Ovary (tissue), 9 donors: Measurements from ENCODE around the gene ARHGAP23. TPM values are rescaled to one million over a fixed set of nuclear protein-coding genes. Genes with fewer than 3 reads are reported as not detected.

Experiments
- DNase-seq, 5 donors: peaks; one replicate each; pipeline ENCODE4 v3.0.0-alpha.2; 2019 to 2020
- H3K27ac ChIP-seq, 2 donors: fragments of 200-600 bp; one replicate each; pipeline versions ENCODE4 v1.5.1 to v1.8.0; 2019 to 2022
- H3K27me3 ChIP-seq: fragments of 200-600 bp; one replicate; pipeline ENCODE4 v1.8.0; 2022
- H3K36me3 ChIP-seq: fragments of 200-600 bp; sonication (generic); one replicate; pipeline ENCODE4 v1.5.1; 2019
- H3K4me1 ChIP-seq: one replicate; pipeline ENCODE4 v1.8.1; 2013; ENCODE audit warnings: mild to moderate bottlenecking, moderate library complexity; ENCODE audit not compliant: insufficient read depth
- H3K4me3 ChIP-seq: fragments of 200-600 bp; sonication (generic); one replicate; pipeline ENCODE4 v1.5.1; 2017
- H3K9me3 ChIP-seq, 2 donors: fragments of 200-600 bp in 1 of 2; sonication (generic) in 1 of 2; one replicate each; pipeline versions ENCODE4 v1.5.1 to v1.8.1; 2013 to 2019; ENCODE audit warnings: mild to moderate bottlenecking in 1 of 2, moderate library complexity in 1 of 2
- EP300 ChIP-seq: sonication (generic); formaldehyde crosslinking; IDR thresholded peaks from one replicate; pipeline ENCODE4 v1.6.1; 2017; ENCODE audit warnings: antibody characterized with exemption
- POLR2A ChIP-seq: fragments of 450-650 bp; IDR thresholded peaks from one replicate; pipeline ENCODE4 v1.6.1; 2017; ENCODE audit warnings: antibody characterized with exemption, mild to moderate bottlenecking, moderate library complexity
- WGBS, 3 donors: extraction: QIAGEN DNeasy Blood & Tissue Kit in 1 of 3; methylation state at CpG; one replicate each; pipeline versions ENCODE4 v1.1.5 to v1.1.7; 2013 to 2017; 5-methylcytosine and 5-hydroxymethylcytosine counted together
- intact Hi-C, 4 donors: fragments of 100-400 bp; cut with DNase I; formaldehyde crosslinking; loops; one replicate each; pipeline versions ENCODE4 v1.11.0 to v1.15.1; 2022 to 2023
- polyA plus RNA-seq, 2 donors: library from polyadenylated mRNA; stranded (reverse); fragments of 200-250 nt in 1 of 2; fragments of 350-450 nt in 1 of 2; fragmentation: Illumina TruSeq in 1 of 2; extraction: RNeasy Lipid Tissue Mini Kit (QIAGEN cat#74804) in 1 of 2; gene quantifications; one replicate each; pipeline ENCODE4 v1.2.3, GENCODE V29; 2013 to 2014
- total RNA-seq, 7 donors: library from RNA; depleted of rRNA in 2 of 7; stranded (reverse); fragments of >200 nt in 2 of 7; fragmentation: NEBNext Ultra II Directional in 3 of 7; extraction: Animal tissue kit (Norgen Biotek cat#: 25700) in 3 of 7; gene quantifications; one replicate each; pipeline versions ENCODE4 v1.1.0 to v1.2.4, GENCODE V29; 2016 to 2023
- TF ChIP-seq, protein P1 (sequence below), 3 donors: fragments of 450-650 bp in 2 of 3; fragments of 200-600 bp in 1 of 3; IDR thresholded peaks; one replicate each; pipeline versions ENCODE4 v1.5.1 to v1.8.0; 2016 to 2022; ENCODE audit warnings: antibody characterized with exemption in 3 of 3, mild to moderate bottlenecking in 1 of 3
- donor health status: DM: no; HTN: no; CAD: no; lungs with moderate emphysema.
- donor health status: DM: no; HTN: no; CAD: no.
- donor health status: Bipolar disorder and iron deficiency.
- donor health status: DM: yes; HTN: yes; CAD: no.
- donor health status: DM: no; HTN: no; CAD: no.
- donor health status: DM: yes; HTN: yes; CAD: no.

Gene ARHGAP23
- total and polyA plus RNA-seq, 9 donors: 13.7 to 76.4 (median 45.3) TPM

DNA sequence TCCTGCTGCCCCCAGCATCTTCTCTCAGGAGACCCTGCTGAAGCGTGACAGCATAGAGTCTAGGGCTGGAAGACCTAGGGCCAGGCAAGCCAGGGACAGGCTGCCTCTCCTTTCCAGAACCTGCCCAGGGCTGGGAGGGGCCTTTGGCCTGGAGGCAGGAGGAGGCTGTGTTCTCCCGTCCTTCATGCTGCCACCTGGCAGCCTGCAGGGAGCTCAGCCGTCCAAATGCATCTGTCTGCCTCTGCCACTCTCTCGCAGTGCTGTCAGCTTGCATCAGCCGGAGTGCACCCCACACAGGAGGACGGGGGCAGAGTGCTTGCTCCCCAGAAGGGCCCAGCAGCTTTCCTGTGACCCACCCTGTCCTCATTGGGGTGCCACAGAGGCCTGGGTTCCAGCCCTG lies 31.3 kb downstream of the ARHGAP23 start:
- TF ChIP-seq EP300: no peak
- no peak for TF ChIP-seq POLR2A
- TF ChIP-seq, protein P1, sequence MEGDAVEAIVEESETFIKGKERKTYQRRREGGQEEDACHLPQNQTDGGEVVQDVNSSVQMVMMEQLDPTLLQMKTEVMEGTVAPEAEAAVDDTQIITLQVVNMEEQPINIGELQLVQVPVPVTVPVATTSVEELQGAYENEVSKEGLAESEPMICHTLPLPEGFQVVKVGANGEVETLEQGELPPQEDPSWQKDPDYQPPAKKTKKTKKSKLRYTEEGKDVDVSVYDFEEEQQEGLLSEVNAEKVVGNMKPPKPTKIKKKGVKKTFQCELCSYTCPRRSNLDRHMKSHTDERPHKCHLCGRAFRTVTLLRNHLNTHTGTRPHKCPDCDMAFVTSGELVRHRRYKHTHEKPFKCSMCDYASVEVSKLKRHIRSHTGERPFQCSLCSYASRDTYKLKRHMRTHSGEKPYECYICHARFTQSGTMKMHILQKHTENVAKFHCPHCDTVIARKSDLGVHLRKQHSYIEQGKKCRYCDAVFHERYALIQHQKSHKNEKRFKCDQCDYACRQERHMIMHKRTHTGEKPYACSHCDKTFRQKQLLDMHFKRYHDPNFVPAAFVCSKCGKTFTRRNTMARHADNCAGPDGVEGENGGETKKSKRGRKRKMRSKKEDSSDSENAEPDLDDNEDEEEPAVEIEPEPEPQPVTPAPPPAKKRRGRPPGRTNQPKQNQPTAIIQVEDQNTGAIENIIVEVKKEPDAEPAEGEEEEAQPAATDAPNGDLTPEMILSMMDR (IDR thresholded peaks at IDR 0.05): no peak
- H3K27me3 ChIP-seq: no peaks in the 10 kb centered on the region
- WGBS, 3 donors: 66 to 77% (median 68%) methylated on average over 6 of the region's 6 CpGs
- H3K4me1 ChIP-seq: peaks cover 7% of the 10 kb centered on the region
- intact Hi-C loops: no loop called here
- peak in 1 of 5 donors; percentile 13 for DNase-seq
- H3K4me3 ChIP-seq: no peak overlapping the region
- H3K36me3 ChIP-seq: no peaks in the 10 kb centered on the region
- no peak overlapping the region for H3K27ac ChIP-seq
- H3K9me3 ChIP-seq: no peaks in the 10 kb centered on the region

DNA sequence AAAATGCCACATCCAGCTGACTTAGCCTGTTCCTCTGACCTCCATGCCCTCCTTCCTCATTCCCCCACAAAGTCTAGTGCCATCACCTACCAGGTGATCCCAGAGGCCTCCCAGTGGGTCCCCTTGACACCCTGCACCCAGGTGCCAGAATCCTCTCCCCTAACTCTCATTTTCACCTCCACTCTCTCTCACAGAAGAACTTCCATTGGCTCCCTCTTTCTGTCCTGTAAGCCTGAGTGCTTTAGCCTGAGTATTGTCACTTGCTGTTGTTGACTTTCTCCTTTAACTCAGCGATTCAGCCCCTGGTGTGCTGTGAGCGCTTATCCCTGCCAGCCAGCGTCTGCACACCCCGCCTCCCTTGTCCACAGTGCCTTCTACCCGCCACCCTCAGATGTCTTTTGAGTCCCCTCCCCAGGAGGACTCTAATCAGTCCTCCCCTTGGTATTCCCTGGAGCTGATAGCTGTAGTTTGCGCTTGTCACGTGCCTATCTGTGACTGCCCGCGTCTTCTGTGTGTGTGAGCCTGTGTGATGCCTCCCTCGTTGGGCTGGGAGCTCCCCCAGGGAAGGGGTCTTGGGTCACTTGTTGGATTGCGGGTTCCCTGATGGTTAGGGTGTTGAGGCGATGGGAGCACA lies 31.9 kb downstream of the ARHGAP23 start:
- Histone ChIP-seq H3K27me3 (no peaks in the 10 kb centered on the region), H3K36me3 (no peaks in the 10 kb centered on the region), H3K4me1 (peaks cover 4% of the 10 kb centered on the region), H3K27ac (no peak overlapping the region), H3K9me3 (no peaks in the 10 kb centered on the region), H3K4me3 (no peak overlapping the region)
- 81 to 86% (median 83%) methylated on average over 12 of the region's 12 CpGs for WGBS, 3 donors
- TF ChIP-seq POLR2A (no peak), EP300 (no peak)
- TF ChIP-seq, protein P1 (IDR thresholded peaks at IDR 0.05): no peak
- DNase-seq: no peak
- intact Hi-C loops: no loop called here

DNA sequence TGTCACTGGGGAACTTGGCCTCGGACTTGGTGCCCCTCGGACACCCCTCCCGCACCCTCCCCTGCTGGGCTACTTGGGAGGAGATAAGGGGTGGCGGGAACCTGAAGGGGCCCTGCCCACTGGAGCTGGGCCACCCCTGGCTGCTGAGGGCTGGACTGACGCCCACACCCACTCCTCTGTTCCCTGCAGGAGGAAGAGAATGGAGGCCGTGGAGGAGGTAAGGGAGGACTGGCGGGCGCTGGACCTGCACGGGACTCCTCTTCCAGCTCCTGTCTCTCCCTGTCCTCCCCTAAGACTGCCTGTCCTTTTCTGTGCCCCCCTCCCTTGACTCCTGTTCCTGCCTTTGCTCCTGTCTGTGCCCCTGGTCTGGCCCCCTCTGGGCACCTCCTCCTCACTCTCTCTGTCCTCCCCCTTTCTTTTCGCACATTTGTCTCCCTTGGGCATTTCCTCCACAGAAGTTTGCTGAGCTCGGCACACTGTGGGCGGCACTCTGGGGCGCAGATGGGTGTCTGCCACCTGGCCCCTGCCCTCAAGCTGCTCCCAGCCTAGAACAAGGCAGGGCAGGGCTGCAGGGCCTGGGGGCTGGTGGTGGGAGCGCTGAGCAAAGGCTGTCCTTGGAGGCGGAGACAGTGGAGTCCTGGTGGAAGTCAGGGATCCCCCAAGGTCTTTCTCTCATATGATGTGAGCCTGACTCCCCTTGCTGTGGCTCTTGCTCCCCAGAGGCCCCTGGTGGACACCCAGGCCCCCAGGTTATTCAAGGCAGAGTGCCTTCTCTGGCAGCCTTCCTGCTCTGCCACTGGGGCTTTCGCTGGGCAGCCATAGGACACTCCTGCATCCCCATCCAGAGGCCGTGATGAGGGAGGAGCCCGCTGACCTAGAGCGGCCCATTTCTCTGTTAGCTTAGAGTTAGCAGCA lies 32.7 kb downstream of the ARHGAP23 start:
- no peak overlapping the region for H3K27ac ChIP-seq
- TF ChIP-seq, protein P1 (IDR thresholded peaks at IDR 0.05): no peak
- TF ChIP-seq POLR2A: no peak
- no peak for TF ChIP-seq EP300
- no peak overlapping the region for H3K4me3 ChIP-seq
- WGBS, 3 donors: 78 to 88% (median 87%) methylated on average over 19 of the region's 19 CpGs
- no peaks in the 10 kb centered on the region for H3K27me3 ChIP-seq
- no peaks in the 10 kb centered on the region for H3K9me3 ChIP-seq
- DNase-seq: peak in 1 of 5 donors; percentile 27
- intact Hi-C loops: no loop called here
- H3K36me3 ChIP-seq: no peaks in the 10 kb centered on the region
- peaks cover 10% of the 10 kb centered on the region for H3K4me1 ChIP-seq

DNA sequence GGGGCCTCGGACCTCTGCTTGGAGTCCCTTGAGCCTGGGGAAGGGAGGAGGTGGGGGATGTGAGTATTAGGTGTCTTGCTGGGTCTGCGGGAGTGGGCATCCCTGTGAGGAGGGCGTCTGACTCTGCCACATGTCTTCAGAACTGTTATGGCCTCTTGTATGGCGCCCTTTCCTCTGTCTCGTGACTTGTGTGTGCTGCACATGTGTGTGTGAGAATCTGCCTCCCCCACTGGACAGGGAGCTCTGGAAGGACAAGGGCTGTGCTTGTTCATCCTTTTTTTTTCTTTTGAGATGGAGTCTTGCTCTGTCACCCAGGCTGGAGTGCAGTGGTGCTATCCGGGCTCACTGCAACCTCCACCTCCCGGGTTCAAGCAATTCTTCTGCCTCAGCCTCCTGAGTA lies 33.4 kb downstream of the ARHGAP23 start:
- peaks cover 13% of the 10 kb centered on the region for H3K4me1 ChIP-seq
- H3K4me3 ChIP-seq: no peak overlapping the region
- H3K9me3 ChIP-seq: no peaks in the 10 kb centered on the region
- intact Hi-C loops: no loop called here
- no peaks in the 10 kb centered on the region for H3K36me3 ChIP-seq
- no peak overlapping the region for H3K27ac ChIP-seq
- peak in 1 of 5 donors; percentile 20 for DNase-seq
- no peak for TF ChIP-seq EP300
- no peak for TF ChIP-seq POLR2A
- TF ChIP-seq, protein P1 (IDR thresholded peaks at IDR 0.05): no peak
- no peaks in the 10 kb centered on the region for H3K27me3 ChIP-seq
- WGBS, 3 donors: 82 to 95% (median 89%) methylated on average over 7 of the region's 7 CpGs
